ENCODE data around the gene RPUSD4. TPM values are rescaled to one million over a fixed set of nuclear protein-coding genes. Genes with fewer than 3 reads are reported as not detected.

The RPUSD4 gene
- total RNA-seq, 2 donors from 2014 or later, result 25.4 to 41.2 TPM

DNA sequence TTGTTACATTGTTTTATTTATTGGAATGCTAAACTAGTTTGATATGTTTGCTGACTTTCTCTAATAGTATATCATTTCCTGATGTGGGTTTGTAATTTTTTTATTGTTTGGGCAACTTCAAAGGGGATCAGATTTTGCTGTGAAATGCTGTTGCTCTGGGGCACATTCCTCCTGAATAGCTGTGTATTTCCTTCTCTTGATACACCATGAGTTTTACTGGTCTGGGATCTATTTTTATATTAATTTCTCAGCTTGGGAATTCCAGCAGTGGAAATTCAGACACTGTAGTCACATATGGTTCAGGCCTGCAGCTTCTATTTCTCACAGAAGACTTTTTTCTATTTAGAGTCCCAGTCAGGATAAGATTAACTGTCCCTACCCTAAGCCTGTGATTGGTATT, 58.9 kb downstream of the RPUSD4 start:
- ATAC-seq (no peak), DNase-seq (no peak)
- TF ChIP-seq POLR2A (IDR thresholded peaks at IDR 0.05), result no peak
- TF ChIP-seq, protein P1, sequence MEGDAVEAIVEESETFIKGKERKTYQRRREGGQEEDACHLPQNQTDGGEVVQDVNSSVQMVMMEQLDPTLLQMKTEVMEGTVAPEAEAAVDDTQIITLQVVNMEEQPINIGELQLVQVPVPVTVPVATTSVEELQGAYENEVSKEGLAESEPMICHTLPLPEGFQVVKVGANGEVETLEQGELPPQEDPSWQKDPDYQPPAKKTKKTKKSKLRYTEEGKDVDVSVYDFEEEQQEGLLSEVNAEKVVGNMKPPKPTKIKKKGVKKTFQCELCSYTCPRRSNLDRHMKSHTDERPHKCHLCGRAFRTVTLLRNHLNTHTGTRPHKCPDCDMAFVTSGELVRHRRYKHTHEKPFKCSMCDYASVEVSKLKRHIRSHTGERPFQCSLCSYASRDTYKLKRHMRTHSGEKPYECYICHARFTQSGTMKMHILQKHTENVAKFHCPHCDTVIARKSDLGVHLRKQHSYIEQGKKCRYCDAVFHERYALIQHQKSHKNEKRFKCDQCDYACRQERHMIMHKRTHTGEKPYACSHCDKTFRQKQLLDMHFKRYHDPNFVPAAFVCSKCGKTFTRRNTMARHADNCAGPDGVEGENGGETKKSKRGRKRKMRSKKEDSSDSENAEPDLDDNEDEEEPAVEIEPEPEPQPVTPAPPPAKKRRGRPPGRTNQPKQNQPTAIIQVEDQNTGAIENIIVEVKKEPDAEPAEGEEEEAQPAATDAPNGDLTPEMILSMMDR (IDR thresholded peaks at IDR 0.05), result no peak
- intact Hi-C loops (cut with DNase I), result no loop called here
- no peak overlapping the region for H3K4me3 ChIP-seq
- H3K36me3 ChIP-seq (replicated peaks in 1 of 2; ENCODE audit: insufficient read depth in 1 of 2, low read depth in 2 of 2), result no peaks in the 10 kb centered on the region
- no peaks in the 10 kb centered on the region for H3K27me3 ChIP-seq
- no peaks in the 10 kb centered on the region for H3K9me3 ChIP-seq
- peaks cover 6% of the 10 kb centered on the region for H3K4me1 ChIP-seq
- H3K27ac ChIP-seq, result no peak overlapping the region

DNA sequence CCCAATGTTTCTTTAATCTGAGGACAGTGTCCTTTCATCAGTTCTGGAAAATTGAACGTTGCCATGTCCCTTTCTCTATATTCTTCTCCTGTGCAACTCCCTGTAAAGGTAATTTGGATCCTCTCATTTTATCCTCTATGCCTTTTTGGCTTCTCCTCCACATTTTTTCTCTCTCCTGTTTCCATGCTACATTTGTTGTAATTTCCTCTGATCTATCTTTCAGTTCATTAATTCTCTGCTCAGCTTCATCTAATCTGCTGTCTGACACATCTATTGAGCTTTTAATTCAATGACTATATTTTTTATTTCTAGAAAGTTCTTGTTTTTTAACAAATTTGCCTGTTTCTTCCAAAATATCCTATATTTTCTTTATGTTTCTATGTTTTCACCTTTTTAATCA, 59.3 kb downstream of the RPUSD4 start:
- H3K27ac ChIP-seq, result no peak overlapping the region
- no peak overlapping the region for H3K4me3 ChIP-seq
- no peaks in the 10 kb centered on the region for H3K9me3 ChIP-seq
- DNase-seq, result no peak
- intact Hi-C loops (cut with DNase I), result no loop called here
- H3K4me1 ChIP-seq, result peaks cover 8% of the 10 kb centered on the region
- 74 to 84% methylated on average over 1 of the region's 1 CpG for WGBS, 2 donors
- H3K36me3 ChIP-seq (replicated peaks in 1 of 2; ENCODE audit: insufficient read depth in 1 of 2, low read depth in 2 of 2), result no peaks in the 10 kb centered on the region
- no peaks in the 10 kb centered on the region for H3K27me3 ChIP-seq
- TF ChIP-seq POLR2A (IDR thresholded peaks at IDR 0.05), result no peak
- TF ChIP-seq, protein P1 (IDR thresholded peaks at IDR 0.05), result no peak
- ATAC-seq, result no peak

Small RNA genes within 50 kb of the gene (small RNA-seq; reads per million reads assigned to genes)
- gene AP001893.2 (not detected), gene RN7SL351P (not detected), gene RNU4-86P (not detected)

Other genes with a start within 250 kb of the RPUSD4 start
- gene CDON, start 148.8 kb downstream of the RPUSD4 start, total RNA-seq, result 1 to 10 TPM; 5.6 to 7.3 TPM
- gene FAM118B, start 132 bp upstream of the RPUSD4 start, total RNA-seq, result 10 to 100 TPM in 1 of 2 donors, 1 to 10 TPM in 1; 6.7 to 36.9 TPM
- 100 to 1,000 TPM; 120 to 191 TPM for gene SRPRA, start 57.2 kb upstream of the RPUSD4 start, total RNA-seq
- gene FOXRED1, start 57.5 kb upstream of the RPUSD4 start, total RNA-seq, result 10 to 100 TPM in 1 of 2 donors, 1 to 10 TPM in 1; 9.3 to 19.1 TPM
- 10 to 100 TPM in 1 of 2 donors, 1 to 10 TPM in 1; 8.3 to 13.5 TPM for gene TIRAP, start 71.4 kb upstream of the RPUSD4 start, total RNA-seq
- 10 to 100 TPM in 1 of 2 donors, 1 to 10 TPM in 1; 3.0 to 17.9 TPM for gene DCPS, start 92.4 kb upstream of the RPUSD4 start, total RNA-seq
- 10 to 100 TPM in 1 of 2 donors, 1 to 10 TPM in 1; 7.5 to 14.8 TPM for gene ST3GAL4, start 144.0 kb upstream of the RPUSD4 start, total RNA-seq